HUDEP-2 (cell line): Measurements from ENCODE around the gene RPRD1B.

Source experiments
- DNase-seq, 76 experiments: peaks; one replicate each; lab custom pipeline; 2025; ENCODE audit not compliant: unreplicated experiment in 76 of 76; lab: John Stamatoyannopoulos, UW

Gene RPRD1B

GRCh38 chr20:38034108-38034649 is 633 bp downstream of the RPRD1B start:
- DNase-seq = peak in 3 of 76 experiments; percentile 8 to 27 (median 10)

- DNase-seq = no peak
These were observed 1.4 kb downstream of the RPRD1B start for GRCh38 chr20:38034961-38035360.

- no peak for DNase-seq
These were observed 2.8 kb downstream of the RPRD1B start for GRCh38 chr20:38036366-38036765.

- DNase-seq = no peak
These were observed 6.7 kb downstream of the RPRD1B start for GRCh38 chr20:38040276-38040675.

- DNase-seq = no peak
These were observed 10.2 kb downstream of the RPRD1B start for GRCh38 chr20:38043512-38044300.

GRCh38 chr20:38044685-38045084 is 11.1 kb downstream of the RPRD1B start:
- DNase-seq = no peak

GRCh38 chr20:38046572-38046971 is 13.0 kb downstream of the RPRD1B start:
- DNase-seq = no peak

GRCh38 chr20:38049800-38050199 is 16.3 kb downstream of the RPRD1B start:
- no peak for DNase-seq

GRCh38 chr20:38050686-38051085 is 17.1 kb downstream of the RPRD1B start:
- no peak for DNase-seq

- no peak for DNase-seq
These were observed 19.3 kb downstream of the RPRD1B start for GRCh38 chr20:38052870-38053269.

- DNase-seq = no peak
These were observed 21.1 kb downstream of the RPRD1B start for GRCh38 chr20:38054647-38055046.

- no peak for DNase-seq
These were observed 21.7 kb downstream of the RPRD1B start for GRCh38 chr20:38055294-38055693.

- DNase-seq = no peak
These were observed 22.3 kb downstream of the RPRD1B start for GRCh38 chr20:38055848-38056247.

GRCh38 chr20:38057351-38057972 is 23.9 kb downstream of the RPRD1B start:
- DNase-seq = peak in 69 of 76 experiments; percentile 10 to 86 (median 58)

GRCh38 chr20:38059832-38060231 is 26.3 kb downstream of the RPRD1B start:
- DNase-seq = no peak

- no peak for DNase-seq
These were observed 27.0 kb downstream of the RPRD1B start for GRCh38 chr20:38060536-38060935.

GRCh38 chr20:38061109-38061508 is 27.6 kb downstream of the RPRD1B start:
- no peak for DNase-seq

GRCh38 chr20:38062890-38063289 is 29.3 kb downstream of the RPRD1B start:
- no peak for DNase-seq

GRCh38 chr20:38063911-38064530 is 30.5 kb downstream of the RPRD1B start:
- DNase-seq = no peak

- DNase-seq = no peak
These were observed 32.3 kb downstream of the RPRD1B start for GRCh38 chr20:38065764-38066375.
